Ascending aorta (tissue), 2 donors: Measurements from ENCODE around the gene TERB1. TPM values are rescaled to one million over a fixed set of nuclear protein-coding genes. Genes with fewer than 3 reads are reported as not detected.

ENCODE experiments used
- DNase-seq, 2 donors: peaks; one replicate each; pipeline ENCODE4 v3.0.0-alpha.2; 2019; ENCODE audit warnings: low spot score in 2 of 2
- H3K27ac ChIP-seq, 2 donors: fragments of 200-600 bp; sonication (generic); one replicate each; pipeline ENCODE4 v1.5.1; 2016 to 2017; ENCODE audit warnings: mild to moderate bottlenecking in 1 of 2
- H3K27me3 ChIP-seq: fragments of 200-600 bp; sonication (generic); one replicate; pipeline ENCODE4 v1.5.1; 2017
- H3K36me3 ChIP-seq, 2 donors: fragments of 200-600 bp; sonication (generic); one replicate each; pipeline ENCODE4 v1.5.1; 2016
- H3K4me1 ChIP-seq, 2 donors: fragments of 200-600 bp; sonication (generic); one replicate each; pipeline ENCODE4 v1.5.1; 2016 to 2017; ENCODE audit warnings: mild to moderate bottlenecking in 1 of 2
- H3K4me3 ChIP-seq, 2 donors: fragments of 200-600 bp; sonication (generic); one replicate each; pipeline ENCODE4 v1.5.1; 2016 to 2017; ENCODE audit warnings: mild to moderate bottlenecking in 1 of 2
- H3K9me3 ChIP-seq, 2 donors: fragments of 200-600 bp; sonication (generic); one replicate each; pipeline ENCODE4 v1.5.1; 2016
- CTCF ChIP-seq, 3 experiments: fragments of 200-600 bp in 2 of 3; fragments of 450-650 bp in 1 of 3; sonication (generic) in 2 of 3; IDR thresholded peaks; one replicate each; pipeline ENCODE4 v1.5.1; 2016 to 2019; ENCODE audit warnings: antibody characterized with exemption in 3 of 3, mild to moderate bottlenecking in 1 of 3, moderate library complexity in 1 of 3
- intact Hi-C: fragments of 100-400 bp; cut with DNase I; formaldehyde crosslinking; loops from one replicate; pipeline ENCODE4 v1.15.1; 2023
- total RNA-seq: library from RNA; depleted of rRNA; stranded (reverse); fragments of >200 nt; gene quantifications from one replicate; pipeline ENCODE4 v1.1.0, GENCODE V29; 2016

Gene TERB1
- total RNA-seq, 1 donor from 2014 or later, result not detected

GRCh38 chr16:66824006-66824405 is 22.6 kb upstream of the TERB1 start:
- H3K27ac ChIP-seq, result no peak overlapping the region
- peaks cover 44 to 72% of the 10 kb centered on the region in 2 donors for H3K36me3 ChIP-seq
- no peaks in the 10 kb centered on the region for H3K27me3 ChIP-seq
- intact Hi-C loops, result no loop called here
- H3K4me1 ChIP-seq, result peaks cover 0 to 6% of the 10 kb centered on the region in 2 donors
- H3K9me3 ChIP-seq, result no peaks in the 10 kb centered on the region
- no peak for DNase-seq
- TF ChIP-seq CTCF (IDR thresholded peaks at IDR 0.05), result no peak
- no peak overlapping the region for H3K4me3 ChIP-seq

GRCh38 chr16:66814734-66815133 is 13.3 kb upstream of the TERB1 start:
- intact Hi-C loops, result no loop called here
- no peak for TF ChIP-seq CTCF (IDR thresholded peaks at IDR 0.05)
- Histone ChIP-seq H3K4me1 (no peaks in the 10 kb centered on the region), H3K27me3 (no peaks in the 10 kb centered on the region), H3K27ac (no peak overlapping the region), H3K36me3 (peaks cover 65 to 90% of the 10 kb centered on the region in 2 donors), H3K4me3 (no peak overlapping the region), H3K9me3 (no peaks in the 10 kb centered on the region)
- DNase-seq, result no peak

GRCh38 chr16:66811043-66811442 is 9.7 kb upstream of the TERB1 start:
- no peak for TF ChIP-seq CTCF (IDR thresholded peaks at IDR 0.05)
- intact Hi-C loops, result no loop called here
- H3K36me3 ChIP-seq, result peaks cover 63 to 85% of the 10 kb centered on the region in 2 donors

GRCh38 chr16:66810391-66810790 is 9.0 kb upstream of the TERB1 start:
- Histone ChIP-seq H3K9me3 (no peaks in the 10 kb centered on the region), H3K36me3 (peaks cover 64 to 84% of the 10 kb centered on the region in 2 donors), H3K4me1 (no peaks in the 10 kb centered on the region), H3K27ac (no peak overlapping the region), H3K4me3 (no peak overlapping the region), H3K27me3 (no peaks in the 10 kb centered on the region)
- no peak for TF ChIP-seq CTCF (IDR thresholded peaks at IDR 0.05)
- intact Hi-C loops, result no loop called here
- DNase-seq, result no peak

More at GRCh38 chr16:66811043-66811442, 9.7 kb upstream of the TERB1 start:
- H3K9me3 ChIP-seq, result no peaks in the 10 kb centered on the region
- no peak overlapping the region for H3K27ac ChIP-seq
- H3K4me3 ChIP-seq, result no peak overlapping the region
- no peak for DNase-seq
- H3K27me3 ChIP-seq, result no peaks in the 10 kb centered on the region
- H3K4me1 ChIP-seq, result no peaks in the 10 kb centered on the region

GRCh38 chr16:66809765-66810164 is 8.4 kb upstream of the TERB1 start:
- Histone ChIP-seq H3K36me3 (peaks cover 67 to 84% of the 10 kb centered on the region in 2 donors), H3K27me3 (no peaks in the 10 kb centered on the region)
- intact Hi-C loops, result no loop called here

More at GRCh38 chr16:66809765-66810164, 8.4 kb upstream of the TERB1 start:
- Histone ChIP-seq H3K4me3 (no peak overlapping the region), H3K4me1 (no peaks in the 10 kb centered on the region), H3K9me3 (no peaks in the 10 kb centered on the region), H3K27ac (no peak overlapping the region)
- TF ChIP-seq CTCF (IDR thresholded peaks at IDR 0.05), result no peak
- no peak for DNase-seq
